Hypothalamus (tissue), 51 donors: Measurements from ENCODE around the gene ECM2.

Source experiments
- DNase-seq, 51 donors: peaks; one replicate each; lab custom pipeline; 2025; lab: John Stamatoyannopoulos, UW

The ECM2 gene

GRCh38 chr9:92468206-92468605 lies 67.6 kb downstream of the ECM2 start:
- DNase-seq: peak in 12 of 51 donors; percentile 2 to 36 (median 8)

- DNase-seq: no peak
Observed at GRCh38 chr9:92467511-92467910, 68.3 kb downstream of the ECM2 start.

- no peak for DNase-seq
Observed at GRCh38 chr9:92467041-92467440, 68.7 kb downstream of the ECM2 start.

GRCh38 chr9:92463984-92464383 lies 71.8 kb downstream of the ECM2 start:
- no peak for DNase-seq

- no peak for DNase-seq
Observed at GRCh38 chr9:92463387-92463786, 72.4 kb downstream of the ECM2 start.

- DNase-seq: no peak
Observed at GRCh38 chr9:92457576-92457975, 78.2 kb downstream of the ECM2 start.

GRCh38 chr9:92455217-92455616 lies 80.6 kb downstream of the ECM2 start:
- DNase-seq: no peak

GRCh38 chr9:92446536-92446935 lies 89.3 kb downstream of the ECM2 start:
- DNase-seq: no peak
